ENCODE results near the gene AS3MT.
"Not testable (repeated sequence)": the region's sequence is repeated elsewhere in the genome, so short reads cannot be mapped to it uniquely, and the experiment has no call there.

GRCh38 chr10:102843139-102843538 is 26.1 kb upstream of the AS3MT start:
- TF ChIP-seq CTCF (IDR thresholded peaks at IDR 0.05; ENCODE audit: low read depth, low read length); EZH2phosphoT487 (IDR thresholded peaks at IDR 0.05; ENCODE audit: low read depth): not testable (repeated sequence)
